Sigmoid colon (tissue), 4 donors: ENCODE data around the gene SLC34A3.

Source experiments
- POLR2A ChIP-seq, 2 donors: fragments of 450-650 bp; IDR thresholded peaks; one replicate each; pipeline ENCODE4 v1.6.1; 2016; ENCODE audit warnings: antibody characterized with exemption in 2 of 2, mild to moderate bottlenecking in 2 of 2, moderate library complexity in 2 of 2
- POLR2AphosphoS5 ChIP-seq, 4 donors: sonication (generic); formaldehyde crosslinking; IDR thresholded peaks; one replicate each; pipeline ENCODE4 v1.6.1; 2017; ENCODE audit warnings: antibody characterized with exemption in 4 of 4
- TF ChIP-seq, protein P1 (sequence below), 4 experiments: fragments of 450-650 bp in 3 of 4; fragments of 200-600 bp in 1 of 4; IDR thresholded peaks; one replicate each; pipeline ENCODE4 v1.5.1; 2016 to 2019; ENCODE audit warnings: antibody characterized with exemption in 4 of 4, mild to moderate bottlenecking in 3 of 4, moderate library complexity in 2 of 4

DNA sequence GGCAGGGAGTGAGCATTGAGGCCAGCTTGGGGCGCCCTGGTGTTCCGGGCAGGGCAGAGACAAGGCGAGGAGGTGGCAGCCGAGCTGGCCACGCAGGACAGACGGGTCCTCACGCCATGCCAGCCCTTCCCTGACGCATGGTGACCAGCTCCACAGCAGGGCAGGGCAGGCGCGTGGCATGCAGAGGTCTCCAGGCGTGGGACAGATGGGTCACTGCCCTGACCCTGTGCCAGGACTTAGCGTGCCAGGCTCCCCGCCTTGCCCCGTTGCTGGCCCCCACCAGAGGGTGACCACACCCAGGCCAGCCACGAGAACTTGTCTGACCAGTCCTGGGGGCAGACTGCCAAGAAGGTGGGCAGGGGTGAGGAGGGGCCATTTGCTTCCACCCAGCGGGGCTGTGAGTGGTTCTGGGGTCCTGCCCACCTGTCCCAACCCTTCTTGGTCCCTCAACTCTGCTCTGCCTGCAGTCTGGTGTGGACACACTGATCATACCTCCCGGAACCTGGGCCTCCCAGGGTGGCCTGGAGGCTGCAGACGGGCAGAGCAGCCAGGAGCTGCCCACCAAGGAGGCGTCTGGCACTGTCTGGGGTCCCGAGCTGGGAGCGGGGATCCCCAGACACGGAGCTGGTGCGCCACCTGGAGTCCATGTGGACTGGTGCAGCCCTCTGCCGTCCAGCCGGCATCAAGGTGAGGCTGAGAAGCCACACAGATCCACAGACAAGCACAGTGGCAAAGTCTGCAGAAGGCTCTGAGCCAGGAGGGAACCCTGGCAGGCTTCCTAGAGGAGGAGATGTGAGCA lies 3.4 kb upstream of the SLC34A3 start, which contains the start of gene RNF224:
- TF ChIP-seq POLR2A (IDR thresholded peaks at IDR 0.05) (no peak), POLR2AphosphoS5 (IDR thresholded peaks at IDR 0.05) (no peak)
- TF ChIP-seq, protein P1, sequence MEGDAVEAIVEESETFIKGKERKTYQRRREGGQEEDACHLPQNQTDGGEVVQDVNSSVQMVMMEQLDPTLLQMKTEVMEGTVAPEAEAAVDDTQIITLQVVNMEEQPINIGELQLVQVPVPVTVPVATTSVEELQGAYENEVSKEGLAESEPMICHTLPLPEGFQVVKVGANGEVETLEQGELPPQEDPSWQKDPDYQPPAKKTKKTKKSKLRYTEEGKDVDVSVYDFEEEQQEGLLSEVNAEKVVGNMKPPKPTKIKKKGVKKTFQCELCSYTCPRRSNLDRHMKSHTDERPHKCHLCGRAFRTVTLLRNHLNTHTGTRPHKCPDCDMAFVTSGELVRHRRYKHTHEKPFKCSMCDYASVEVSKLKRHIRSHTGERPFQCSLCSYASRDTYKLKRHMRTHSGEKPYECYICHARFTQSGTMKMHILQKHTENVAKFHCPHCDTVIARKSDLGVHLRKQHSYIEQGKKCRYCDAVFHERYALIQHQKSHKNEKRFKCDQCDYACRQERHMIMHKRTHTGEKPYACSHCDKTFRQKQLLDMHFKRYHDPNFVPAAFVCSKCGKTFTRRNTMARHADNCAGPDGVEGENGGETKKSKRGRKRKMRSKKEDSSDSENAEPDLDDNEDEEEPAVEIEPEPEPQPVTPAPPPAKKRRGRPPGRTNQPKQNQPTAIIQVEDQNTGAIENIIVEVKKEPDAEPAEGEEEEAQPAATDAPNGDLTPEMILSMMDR (IDR thresholded peaks at IDR 0.05) = peak; percentile 68 to 90 (median 86)
